WTC11 (cell line): Measurements from ENCODE around the gene SGPP1. TPM values are rescaled to one million over a fixed set of nuclear protein-coding genes. Genes with fewer than 3 reads are reported as not detected.

Experiments used
- ATAC-seq: fragments of 200-7000 bp; cut with Tn5 transposase; 2 replicates; pipeline ENCODE4 v1.10.0; 2021; ENCODE audit warnings: mild to moderate bottlenecking, moderate library complexity
- CTCF ChIA-PET: fragments of 300-600 bp; sonication (Branson Sonifier 250); formaldehyde crosslinking; loops from one replicate; lab custom pipeline; 2021; ENCODE audit warnings: antibody characterized with exemption; lab: Charles Lee
- POLR2A ChIA-PET: fragments of 350-600 bp; sonication (Branson Sonifier 250); formaldehyde crosslinking; loops from one replicate; lab custom pipeline; 2021; ENCODE audit warnings: antibody characterized with exemption; lab: Charles Lee
- DNase-seq: peaks from one replicate; pipeline ENCODE4 v3.0.0; 2021; ENCODE audit warnings: low spot score
- H3K27ac Mint-ChIP-seq: 2 replicates; pipeline ENCODE4 v1.8.0; 2021; ENCODE audit warnings: mixed read lengths
- H3K27me3 Mint-ChIP-seq: 2 replicates; pipeline ENCODE4 v1.8.0; 2021; ENCODE audit warnings: low read depth, mild to moderate bottlenecking, moderate library complexity, mixed read lengths
- H3K36me3 Mint-ChIP-seq: 2 replicates; pipeline ENCODE4 v1.8.0; 2021; ENCODE audit warnings: mixed read lengths
- H3K4me1 Mint-ChIP-seq: 2 replicates; pipeline ENCODE4 v1.8.0; 2022; ENCODE audit warnings: mixed read lengths
- H3K4me3 Mint-ChIP-seq: 2 replicates; pipeline ENCODE4 v1.8.0; 2021; ENCODE audit warnings: mild to moderate bottlenecking, moderate library complexity, mixed read lengths
- H3K9me3 Mint-ChIP-seq: 2 replicates; pipeline ENCODE4 v1.8.0; 2021; ENCODE audit warnings: mixed read lengths
- AR ChIP-seq: fragments of 250-450 bp; sonication (Bioruptor Pico); IDR thresholded peaks from 2 replicates; pipeline ENCODE4 v1.9.0; 2021; ENCODE audit warnings: mild to moderate bottlenecking
- ARID4B ChIP-seq: sonication (generic); formaldehyde crosslinking; IDR thresholded peaks from 2 replicates; pipeline ENCODE4 v1.8.0; 2023; ENCODE audit warnings: missing genetic modification reagents, mild to moderate bottlenecking, borderline replicate concordance
- E2F5 ChIP-seq: sonication (generic); formaldehyde crosslinking; IDR thresholded peaks from 2 replicates; pipeline ENCODE4 v1.8.1; 2022; ENCODE audit warnings: mild to moderate bottlenecking, moderate library complexity, missing genetic modification reagents
- ESRRA ChIP-seq: sonication (generic); formaldehyde crosslinking; IDR thresholded peaks from 2 replicates; pipeline ENCODE4 v1.8.1; 2022; ENCODE audit warnings: mild to moderate bottlenecking, missing genetic modification reagents, borderline replicate concordance
- ETV6 ChIP-seq: sonication (generic); formaldehyde crosslinking; IDR thresholded peaks from 2 replicates; pipeline ENCODE4 v1.8.1; 2022; ENCODE audit warnings: mild to moderate bottlenecking, missing genetic modification reagents
- FOXK1 ChIP-seq: sonication (generic); formaldehyde crosslinking; IDR thresholded peaks from 2 replicates; pipeline ENCODE4 v1.8.0; 2022; ENCODE audit warnings: mild to moderate bottlenecking, moderate library complexity, missing genetic modification reagents
- IRF2 ChIP-seq: sonication (generic); formaldehyde crosslinking; IDR thresholded peaks from 2 replicates; pipeline ENCODE4 v1.8.0; 2022; ENCODE audit warnings: low read depth, missing genetic modification reagents, borderline replicate concordance
- KAT7 ChIP-seq: sonication (generic); formaldehyde crosslinking; IDR thresholded peaks from 2 replicates; pipeline ENCODE4 v1.8.1; 2023; ENCODE audit warnings: missing genetic modification reagents, mild to moderate bottlenecking, borderline replicate concordance
- MXD4 ChIP-seq: fragments of 250-450 bp; sonication (Bioruptor Pico); IDR thresholded peaks from 2 replicates; pipeline ENCODE4 v1.8.0; 2021; ENCODE audit warnings: mild to moderate bottlenecking, moderate library complexity, borderline replicate concordance
- NR3C1 ChIP-seq: sonication (generic); formaldehyde crosslinking; conservative IDR thresholded peaks from 2 replicates; pipeline ENCODE4 v1.8.1; 2023; ENCODE audit warnings: low read depth, mild to moderate bottlenecking, missing genetic modification reagents
- TEAD1 ChIP-seq: sonication (generic); formaldehyde crosslinking; IDR thresholded peaks from 2 replicates; pipeline ENCODE4 v1.8.0; 2022; ENCODE audit warnings: mild to moderate bottlenecking, missing genetic modification reagents
- TEAD4 ChIP-seq: sonication (generic); formaldehyde crosslinking; IDR thresholded peaks from 2 replicates; pipeline ENCODE4 v1.8.0; 2022; ENCODE audit warnings: mild to moderate bottlenecking, missing genetic modification reagents
- ZBTB43 ChIP-seq: sonication (generic); formaldehyde crosslinking; IDR thresholded peaks from 2 replicates; pipeline ENCODE4 v1.8.1; 2023; ENCODE audit warnings: mild to moderate bottlenecking, missing genetic modification reagents
- ZNF263 ChIP-seq: sonication (generic); formaldehyde crosslinking; IDR thresholded peaks from 2 replicates; pipeline ENCODE4 v1.8.1; 2022; ENCODE audit warnings: low read depth, mild to moderate bottlenecking, moderate library complexity, missing genetic modification reagents
- ZNF317 ChIP-seq: sonication (generic); formaldehyde crosslinking; IDR thresholded peaks from 2 replicates; pipeline ENCODE4 v1.8.1; 2023; ENCODE audit warnings: low read depth, mild to moderate bottlenecking, moderate library complexity, missing genetic modification reagents, borderline replicate concordance
- ZSCAN18 ChIP-seq: fragments of 250-450 bp; sonication (Bioruptor Pico); IDR thresholded peaks from 2 replicates; pipeline ENCODE4 v2.1.2; 2022; ENCODE audit warnings: mild to moderate bottlenecking, moderate library complexity
- total RNA-seq: library from RNA; stranded (reverse); gene quantifications from 3 replicates; pipeline ENCODE4 v1.2.3, GENCODE V29; 2021
- TF ChIP-seq, protein P1 (sequence below): sonication (generic); formaldehyde crosslinking; IDR thresholded peaks from 2 replicates; pipeline ENCODE4 v1.8.1; 2023; ENCODE audit warnings: mild to moderate bottlenecking, missing genetic modification reagents
- TF ChIP-seq, protein P2 (sequence below): sonication (generic); formaldehyde crosslinking; IDR thresholded peaks from 2 replicates; pipeline ENCODE4 v1.8.1; 2022; ENCODE audit warnings: mild to moderate bottlenecking, missing genetic modification reagents, moderate library complexity, borderline replicate concordance

SGPP1 gene
- total RNA-seq, 1 experiment from 2014 or later: 8.5 TPM

DNA sequence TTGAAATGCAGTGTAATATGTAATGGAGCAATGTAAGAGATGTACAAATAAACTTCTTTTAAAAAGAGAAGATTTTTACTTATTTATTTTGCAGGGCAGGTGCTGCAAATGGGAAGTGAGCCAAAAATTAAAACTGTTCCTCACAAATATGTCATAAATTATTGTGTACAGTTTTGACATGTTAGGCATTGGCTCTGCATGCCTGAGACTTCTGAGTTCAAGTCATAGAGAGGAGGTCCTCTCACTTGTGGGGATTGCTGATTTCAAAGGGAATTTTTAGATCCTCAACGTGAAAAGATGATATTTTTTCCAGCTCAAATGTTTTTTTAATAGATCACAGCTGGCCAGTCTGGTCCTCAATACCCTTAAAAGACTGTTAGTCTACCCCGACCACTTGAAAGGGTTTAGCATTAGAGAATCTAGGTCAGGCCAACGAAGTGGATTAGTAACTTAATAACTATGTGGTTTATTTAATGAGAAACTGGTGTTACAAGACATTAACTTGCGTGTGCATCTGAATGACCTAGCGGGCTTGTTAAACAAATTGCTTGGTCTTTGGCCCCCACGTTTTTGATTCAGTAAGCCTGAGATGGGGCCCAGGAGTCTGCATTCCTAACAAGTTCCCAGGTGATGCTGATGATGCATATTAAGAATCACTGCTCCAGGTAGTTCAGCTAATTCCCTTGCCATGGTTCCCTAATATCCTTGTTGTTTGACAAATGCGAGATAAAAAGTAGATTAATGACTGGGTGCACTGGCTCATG is 55.3 kb downstream of the SGPP1 start:
- H3K27ac Mint-ChIP-seq: no peak overlapping the region
- no peak for ATAC-seq

GRCh38 chr14:63671987-63672386 is 55.9 kb downstream of the SGPP1 start:
- Mint-ChIP-seq H3K4me1 (no peaks in the 10 kb centered on the region), H3K27ac (no peak overlapping the region), H3K4me3 (no peak overlapping the region), H3K9me3 (no peaks in the 10 kb centered on the region), H3K27me3 (no peaks in the 10 kb centered on the region), H3K36me3 (no peaks in the 10 kb centered on the region)
- POLR2A ChIA-PET: no interaction called here
- ATAC-seq (no peak), DNase-seq (no peak)
- CTCF ChIA-PET: no interaction called here
- TF ChIP-seq ESRRA (CRISPR knock-in tag): no peak
- no peak for TF ChIP-seq KAT7
- TF ChIP-seq ZSCAN18 (CRISPR knock-in tag): no peak
- TF ChIP-seq, protein P1, sequence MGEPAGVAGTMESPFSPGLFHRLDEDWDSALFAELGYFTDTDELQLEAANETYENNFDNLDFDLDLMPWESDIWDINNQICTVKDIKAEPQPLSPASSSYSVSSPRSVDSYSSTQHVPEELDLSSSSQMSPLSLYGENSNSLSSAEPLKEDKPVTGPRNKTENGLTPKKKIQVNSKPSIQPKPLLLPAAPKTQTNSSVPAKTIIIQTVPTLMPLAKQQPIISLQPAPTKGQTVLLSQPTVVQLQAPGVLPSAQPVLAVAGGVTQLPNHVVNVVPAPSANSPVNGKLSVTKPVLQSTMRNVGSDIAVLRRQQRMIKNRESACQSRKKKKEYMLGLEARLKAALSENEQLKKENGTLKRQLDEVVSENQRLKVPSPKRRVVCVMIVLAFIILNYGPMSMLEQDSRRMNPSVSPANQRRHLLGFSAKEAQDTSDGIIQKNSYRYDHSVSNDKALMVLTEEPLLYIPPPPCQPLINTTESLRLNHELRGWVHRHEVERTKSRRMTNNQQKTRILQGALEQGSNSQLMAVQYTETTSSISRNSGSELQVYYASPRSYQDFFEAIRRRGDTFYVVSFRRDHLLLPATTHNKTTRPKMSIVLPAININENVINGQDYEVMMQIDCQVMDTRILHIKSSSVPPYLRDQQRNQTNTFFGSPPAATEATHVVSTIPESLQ: no peak
- no peak for TF ChIP-seq ZBTB43 (CRISPR knock-in tag)
- TF ChIP-seq AR (CRISPR knock-in tag): no peak
- TF ChIP-seq FOXK1 (CRISPR knock-in tag): no peak
- TF ChIP-seq TEAD1: no peak
- TF ChIP-seq, protein P2, sequence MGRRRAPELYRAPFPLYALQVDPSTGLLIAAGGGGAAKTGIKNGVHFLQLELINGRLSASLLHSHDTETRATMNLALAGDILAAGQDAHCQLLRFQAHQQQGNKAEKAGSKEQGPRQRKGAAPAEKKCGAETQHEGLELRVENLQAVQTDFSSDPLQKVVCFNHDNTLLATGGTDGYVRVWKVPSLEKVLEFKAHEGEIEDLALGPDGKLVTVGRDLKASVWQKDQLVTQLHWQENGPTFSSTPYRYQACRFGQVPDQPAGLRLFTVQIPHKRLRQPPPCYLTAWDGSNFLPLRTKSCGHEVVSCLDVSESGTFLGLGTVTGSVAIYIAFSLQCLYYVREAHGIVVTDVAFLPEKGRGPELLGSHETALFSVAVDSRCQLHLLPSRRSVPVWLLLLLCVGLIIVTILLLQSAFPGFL (CRISPR knock-in tag): no peak

More for the DNA sequence above, 55.3 kb downstream of the SGPP1 start:
- TF ChIP-seq ARID4B (no peak), E2F5 (CRISPR knock-in tag) (no peak), MXD4 (CRISPR knock-in tag) (no peak), ZNF263 (CRISPR knock-in tag) (no peak), ZNF317 (CRISPR knock-in tag) (no peak), TEAD4 (no peak), ETV6 (no peak), IRF2 (CRISPR knock-in tag) (no peak), NR3C1 (no peak)
- no peaks in the 10 kb centered on the region for H3K27me3 Mint-ChIP-seq
- ChIA-PET CTCF (no interaction called here), POLR2A (no interaction called here)
- no peaks in the 10 kb centered on the region for H3K4me1 Mint-ChIP-seq
- no peaks in the 10 kb centered on the region for H3K9me3 Mint-ChIP-seq
- no peak for DNase-seq
- no peaks in the 10 kb centered on the region for H3K36me3 Mint-ChIP-seq
- no peak overlapping the region for H3K4me3 Mint-ChIP-seq
